ENCODE data around the gene OSBPL3.
"Not testable (repeated sequence)": the region's sequence is repeated elsewhere in the genome, so short reads cannot be mapped to it uniquely, and the experiment has no call there.

OSBPL3 gene

GRCh38 chr7:24917510-24918239 is 62.3 kb downstream of the OSBPL3 start:
- no peak for DNase-seq (ENCODE audit: low read depth)

- no peak for DNase-seq (ENCODE audit: low read depth)
Observed at GRCh38 chr7:24916463-24917040, 63.4 kb downstream of the OSBPL3 start.

- DNase-seq (ENCODE audit: low read depth), result no peak
Observed at GRCh38 chr7:24914465-24914859, 65.5 kb downstream of the OSBPL3 start.

GRCh38 chr7:24913801-24914464 is 66.0 kb downstream of the OSBPL3 start:
- DNase-seq (ENCODE audit: low read depth), result no peak

- DNase-seq (ENCODE audit: low read depth), result no peak
Observed at GRCh38 chr7:24912874-24913514, 67.0 kb downstream of the OSBPL3 start.

- DNase-seq (ENCODE audit: low read depth), result no peak
Observed at GRCh38 chr7:24912424-24912823, 67.6 kb downstream of the OSBPL3 start.

- DNase-seq (ENCODE audit: low read depth), result no peak
Observed at GRCh38 chr7:24911213-24911603, 68.8 kb downstream of the OSBPL3 start.

- DNase-seq (ENCODE audit: low read depth), result no peak
Observed at GRCh38 chr7:24910551-24911212, 69.3 kb downstream of the OSBPL3 start.

- no peak for DNase-seq (ENCODE audit: low read depth)
Observed at GRCh38 chr7:24908727-24909126, 71.3 kb downstream of the OSBPL3 start.

- no peak for DNase-seq (ENCODE audit: low read depth)
Observed at GRCh38 chr7:24908166-24908565, 71.8 kb downstream of the OSBPL3 start.

- peak; percentile 34 for DNase-seq (ENCODE audit: low read depth)
Observed at GRCh38 chr7:24907311-24907886, 72.6 kb downstream of the OSBPL3 start.

- DNase-seq (ENCODE audit: low read depth), result no peak
Observed at GRCh38 chr7:24905996-24906770, 73.8 kb downstream of the OSBPL3 start.

GRCh38 chr7:24903992-24904391 is 76.0 kb downstream of the OSBPL3 start:
- not testable (repeated sequence) for DNase-seq (ENCODE audit: low read depth)

GRCh38 chr7:24903559-24903958 is 76.4 kb downstream of the OSBPL3 start:
- no peak for DNase-seq (ENCODE audit: low read depth)

- DNase-seq (ENCODE audit: low read depth), result no peak
Observed at GRCh38 chr7:24902931-24903330, 77.0 kb downstream of the OSBPL3 start.

- no peak for DNase-seq (ENCODE audit: low read depth)
Observed at GRCh38 chr7:24902276-24902675, 77.7 kb downstream of the OSBPL3 start.

GRCh38 chr7:24899905-24900304 is 80.1 kb downstream of the OSBPL3 start:
- no peak for DNase-seq (ENCODE audit: low read depth)

- no peak for DNase-seq (ENCODE audit: low read depth)
Observed at GRCh38 chr7:24899161-24899560, 80.8 kb downstream of the OSBPL3 start.

GRCh38 chr7:24898691-24899090 is 81.3 kb downstream of the OSBPL3 start:
- no peak for DNase-seq (ENCODE audit: low read depth)

- DNase-seq (ENCODE audit: low read depth), result no peak
Observed at GRCh38 chr7:24896031-24896501, 83.9 kb downstream of the OSBPL3 start.
